ENCODE data around the gene ZNF212.
A peak's percentile ranks its signal among the peaks of the same experiment; 100 is the strongest.

Gene ZNF212

GRCh38 chr7:149240637-149241036 lies 1.2 kb downstream of the ZNF212 start:
- H4K20me1 ChIP-seq (ENCODE audit: insufficient read depth, low read length, poor library complexity, severe bottlenecking): peaks cover 8% of the 10 kb centered on the region
- peak overlapping the region; percentile 80 for H3K4me2 ChIP-seq (ENCODE audit: low read depth, low read length, poor library complexity, severe bottlenecking)
- peaks cover 26% of the 10 kb centered on the region for H3K4me1 ChIP-seq (ENCODE audit: insufficient read depth, low read length, poor library complexity, severe bottlenecking)
- peak overlapping the region; percentile 89 for H3K4me3 ChIP-seq (ENCODE audit: low read length, poor library complexity, severe bottlenecking)
- 0 out of 2 replicates have a peak, but pooled peaks cover 4% of the 10 kb centered on the region for H3K9me3 ChIP-seq (ENCODE audit: insufficient read depth, low read depth, low read length)
- H3K9ac ChIP-seq (ENCODE audit: low read depth, low read length, poor library complexity, severe bottlenecking): peak overlapping the region; percentile 84
- H2AFZ ChIP-seq (ENCODE audit: low read length): no peak overlapping the region
- H3K36me3 ChIP-seq (ENCODE audit: insufficient read depth, low read length): no peaks in the 10 kb centered on the region
- TF ChIP-seq, protein P1, sequence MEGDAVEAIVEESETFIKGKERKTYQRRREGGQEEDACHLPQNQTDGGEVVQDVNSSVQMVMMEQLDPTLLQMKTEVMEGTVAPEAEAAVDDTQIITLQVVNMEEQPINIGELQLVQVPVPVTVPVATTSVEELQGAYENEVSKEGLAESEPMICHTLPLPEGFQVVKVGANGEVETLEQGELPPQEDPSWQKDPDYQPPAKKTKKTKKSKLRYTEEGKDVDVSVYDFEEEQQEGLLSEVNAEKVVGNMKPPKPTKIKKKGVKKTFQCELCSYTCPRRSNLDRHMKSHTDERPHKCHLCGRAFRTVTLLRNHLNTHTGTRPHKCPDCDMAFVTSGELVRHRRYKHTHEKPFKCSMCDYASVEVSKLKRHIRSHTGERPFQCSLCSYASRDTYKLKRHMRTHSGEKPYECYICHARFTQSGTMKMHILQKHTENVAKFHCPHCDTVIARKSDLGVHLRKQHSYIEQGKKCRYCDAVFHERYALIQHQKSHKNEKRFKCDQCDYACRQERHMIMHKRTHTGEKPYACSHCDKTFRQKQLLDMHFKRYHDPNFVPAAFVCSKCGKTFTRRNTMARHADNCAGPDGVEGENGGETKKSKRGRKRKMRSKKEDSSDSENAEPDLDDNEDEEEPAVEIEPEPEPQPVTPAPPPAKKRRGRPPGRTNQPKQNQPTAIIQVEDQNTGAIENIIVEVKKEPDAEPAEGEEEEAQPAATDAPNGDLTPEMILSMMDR (conservative IDR thresholded peaks at IDR 0.05; ENCODE audit: low read length): no peak
- no peak for TF ChIP-seq EZH2phosphoT487 (IDR thresholded peaks at IDR 0.05; ENCODE audit: borderline replicate concordance)
- no peaks in the 10 kb centered on the region for H3F3A ChIP-seq (ENCODE audit: low read depth)
- H3K79me2 ChIP-seq (ENCODE audit: insufficient read depth, low read length): peaks cover 39% of the 10 kb centered on the region
- H3K27me3 ChIP-seq (ENCODE audit: insufficient read depth, low read length, poor library complexity, severe bottlenecking): no peaks in the 10 kb centered on the region
- no peaks in the 10 kb centered on the region for H3K9me2 ChIP-seq (replicated peaks; ENCODE audit: low read depth, low read length)

DNA sequence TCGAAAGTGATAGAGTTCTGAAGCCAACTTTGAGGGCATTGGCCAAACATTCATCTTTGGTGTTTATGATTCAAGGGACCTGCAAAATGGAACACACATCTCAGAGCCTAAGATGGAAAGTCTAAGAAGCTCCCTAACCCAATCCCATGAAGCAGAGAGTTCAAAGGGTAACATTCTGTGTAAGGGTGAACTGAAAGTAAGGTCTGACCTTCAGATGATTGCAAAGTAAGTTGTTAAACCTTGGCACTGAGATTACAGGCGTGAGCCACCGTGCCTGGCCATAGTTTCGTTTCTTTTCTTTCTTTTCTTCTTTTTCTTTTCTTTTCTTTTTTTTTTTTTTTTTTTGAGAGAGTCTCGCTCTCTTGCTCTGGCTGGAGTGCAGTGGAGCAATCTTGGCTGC lies 2.2 kb downstream of the ZNF212 start:
- H3K9me3 ChIP-seq (ENCODE audit: insufficient read depth, low read depth, low read length): 0 out of 2 replicates have a peak, but pooled peaks cover 4% of the 10 kb centered on the region
- H3K9me2 ChIP-seq (replicated peaks; ENCODE audit: low read depth, low read length): no peaks in the 10 kb centered on the region
- H3F3A ChIP-seq (ENCODE audit: low read depth): no peaks in the 10 kb centered on the region
- peak overlapping the region; percentile 80 for H3K4me2 ChIP-seq (ENCODE audit: low read depth, low read length, poor library complexity, severe bottlenecking)
- H3K79me2 ChIP-seq (ENCODE audit: insufficient read depth, low read length): peaks cover 49% of the 10 kb centered on the region
- peak overlapping the region; percentile 41 for H3K4me3 ChIP-seq (ENCODE audit: low read length, poor library complexity, severe bottlenecking)
- TF ChIP-seq EZH2phosphoT487 (IDR thresholded peaks at IDR 0.05; ENCODE audit: borderline replicate concordance): no peak
- TF ChIP-seq, protein P1 (conservative IDR thresholded peaks at IDR 0.05; ENCODE audit: low read length): no peak
- peaks cover 8% of the 10 kb centered on the region for H4K20me1 ChIP-seq (ENCODE audit: insufficient read depth, low read length, poor library complexity, severe bottlenecking)
- no peak overlapping the region for H3K9ac ChIP-seq (ENCODE audit: low read depth, low read length, poor library complexity, severe bottlenecking)
- H2AFZ ChIP-seq (ENCODE audit: low read length): no peak overlapping the region
- H3K27me3 ChIP-seq (ENCODE audit: insufficient read depth, low read length, poor library complexity, severe bottlenecking): no peaks in the 10 kb centered on the region
- peaks cover 29% of the 10 kb centered on the region for H3K4me1 ChIP-seq (ENCODE audit: insufficient read depth, low read length, poor library complexity, severe bottlenecking)
- no peaks in the 10 kb centered on the region for H3K36me3 ChIP-seq (ENCODE audit: insufficient read depth, low read length)

DNA sequence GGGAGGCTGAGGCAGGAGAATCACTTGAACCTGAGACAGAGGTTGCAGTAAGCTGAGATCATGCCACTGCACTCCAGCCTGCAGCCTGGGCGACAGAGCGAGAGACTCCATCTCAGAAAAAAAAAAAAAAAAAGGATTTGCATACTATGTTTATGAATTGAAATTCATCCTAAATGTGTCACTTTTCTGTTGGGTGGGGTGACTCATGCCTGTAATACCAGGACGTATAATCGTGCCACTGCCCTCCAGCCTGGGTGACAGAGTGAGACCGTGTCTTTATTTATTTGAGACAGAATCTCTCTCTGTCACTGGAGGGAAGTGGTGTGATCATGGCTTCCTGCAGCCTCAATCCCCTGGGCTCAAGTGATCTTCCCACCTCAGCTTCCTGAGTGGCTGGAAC lies 5.8 kb downstream of the ZNF212 start:
- Histone ChIP-seq H3K4me1 (ENCODE audit: insufficient read depth, low read length, poor library complexity, severe bottlenecking) (peaks cover 26% of the 10 kb centered on the region), H3K9ac (ENCODE audit: low read depth, low read length, poor library complexity, severe bottlenecking) (no peak overlapping the region), H3K36me3 (ENCODE audit: insufficient read depth, low read length) (0 out of 2 replicates have a peak, but pooled peaks cover under 1% of the 10 kb centered on the region), H4K20me1 (ENCODE audit: insufficient read depth, low read length, poor library complexity, severe bottlenecking) (peaks cover 1% of the 10 kb centered on the region), H3K27me3 (ENCODE audit: insufficient read depth, low read length, poor library complexity, severe bottlenecking) (no peaks in the 10 kb centered on the region), H3K4me2 (ENCODE audit: low read depth, low read length, poor library complexity, severe bottlenecking) (peak overlapping the region; percentile 40), H3K4me3 (ENCODE audit: low read length, poor library complexity, severe bottlenecking) (no peak overlapping the region), H3F3A (ENCODE audit: low read depth) (no peaks in the 10 kb centered on the region), H3K9me2 (replicated peaks; ENCODE audit: low read depth, low read length) (no peaks in the 10 kb centered on the region), H2AFZ (ENCODE audit: low read length) (no peak overlapping the region), H3K9me3 (ENCODE audit: insufficient read depth, low read depth, low read length) (0 out of 2 replicates have a peak, but pooled peaks cover 4% of the 10 kb centered on the region), H3K79me2 (ENCODE audit: insufficient read depth, low read length) (peaks cover 54% of the 10 kb centered on the region)
- TF ChIP-seq EZH2phosphoT487 (IDR thresholded peaks at IDR 0.05; ENCODE audit: borderline replicate concordance): no peak
- TF ChIP-seq, protein P1 (conservative IDR thresholded peaks at IDR 0.05; ENCODE audit: low read length): no peak

Data from Loucy (cell line).